ENCODE results near the gene KCNK2.

The KCNK2 gene, protein sequence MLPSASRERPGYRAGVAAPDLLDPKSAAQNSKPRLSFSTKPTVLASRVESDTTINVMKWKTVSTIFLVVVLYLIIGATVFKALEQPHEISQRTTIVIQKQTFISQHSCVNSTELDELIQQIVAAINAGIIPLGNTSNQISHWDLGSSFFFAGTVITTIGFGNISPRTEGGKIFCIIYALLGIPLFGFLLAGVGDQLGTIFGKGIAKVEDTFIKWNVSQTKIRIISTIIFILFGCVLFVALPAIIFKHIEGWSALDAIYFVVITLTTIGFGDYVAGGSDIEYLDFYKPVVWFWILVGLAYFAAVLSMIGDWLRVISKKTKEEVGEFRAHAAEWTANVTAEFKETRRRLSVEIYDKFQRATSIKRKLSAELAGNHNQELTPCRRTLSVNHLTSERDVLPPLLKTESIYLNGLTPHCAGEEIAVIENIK

DNA sequence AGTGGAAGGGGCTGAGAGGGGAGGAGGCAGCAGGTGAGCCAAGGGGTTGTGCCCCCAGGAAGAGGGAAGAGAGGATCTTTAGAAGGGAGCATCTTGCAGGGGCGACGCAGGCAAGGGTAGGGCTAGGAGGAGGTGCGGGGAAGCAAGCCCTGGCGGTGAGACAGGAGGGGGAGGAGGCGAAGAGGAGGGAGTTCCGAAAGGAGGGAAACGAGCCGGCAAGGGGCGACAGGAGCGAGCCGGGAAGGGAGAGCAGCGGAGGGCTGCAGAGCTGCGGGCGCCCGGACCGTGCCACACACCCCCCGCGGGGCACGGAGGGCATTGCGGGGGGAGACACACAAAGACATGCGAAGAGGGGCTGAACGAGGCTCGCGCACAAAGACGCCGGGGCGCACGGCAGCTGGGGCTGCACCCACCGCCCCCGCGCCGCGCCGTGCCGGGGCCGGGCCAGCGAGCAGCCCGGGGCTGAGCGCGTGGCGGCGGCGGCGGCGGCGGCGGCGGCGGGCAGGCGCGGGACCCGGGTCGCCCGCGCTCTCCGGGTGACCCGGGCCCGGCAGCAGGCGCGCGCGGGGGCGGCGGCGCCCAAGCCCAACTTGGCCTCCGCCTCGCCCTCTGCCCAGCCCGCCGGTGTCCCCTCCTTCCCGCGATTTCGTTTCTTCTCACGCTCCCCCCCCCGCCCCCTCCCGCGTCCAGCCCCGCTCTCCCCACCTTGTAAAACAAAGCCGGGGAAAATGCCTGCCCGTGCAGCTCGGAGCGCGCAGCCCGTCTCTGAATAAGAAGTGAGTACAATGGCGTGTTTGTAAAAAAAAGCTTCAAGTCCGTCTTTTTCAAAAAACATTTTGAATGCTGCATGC, at the start of gene KCNK2:
KCNK2 (plus strand) TSS at position 206 of the 851 bp plus-strand sequence. CDS start 649 bp downstream, outside the sequence.
- peak; percentile 49 for DNase-seq (ENCODE audit: low spot score)

DNA sequence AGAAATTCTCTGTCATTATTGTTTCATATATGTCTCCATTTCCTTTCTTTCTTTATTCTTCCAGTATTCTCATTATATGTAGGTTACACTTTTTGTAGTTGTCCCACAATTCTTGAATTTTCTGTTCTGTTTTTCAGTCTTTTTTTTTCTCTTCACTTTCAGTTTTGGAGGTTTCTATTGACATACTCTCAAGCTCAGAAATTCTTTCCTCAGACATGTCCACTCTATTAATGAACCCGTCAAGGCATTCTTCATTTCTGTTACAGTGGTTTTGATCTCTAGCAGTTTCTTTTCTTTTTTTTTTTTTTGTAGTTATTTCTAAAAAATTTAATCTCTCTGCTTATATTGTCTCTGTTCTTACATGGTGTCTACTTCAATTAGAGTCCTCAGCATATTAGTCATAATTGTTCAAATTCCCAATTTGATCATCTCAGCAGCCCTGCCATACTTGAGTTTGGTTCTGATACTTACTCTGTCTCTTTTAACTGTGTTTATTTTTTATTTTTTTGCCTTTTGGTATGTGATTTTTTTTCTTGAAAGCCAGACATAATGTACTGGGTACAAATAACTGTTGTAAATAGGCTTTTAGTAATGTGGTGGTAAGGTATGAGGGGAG, 49.5 kb upstream of the KCNK2 start:
- no peak for DNase-seq (ENCODE audit: low spot score)

DNA sequence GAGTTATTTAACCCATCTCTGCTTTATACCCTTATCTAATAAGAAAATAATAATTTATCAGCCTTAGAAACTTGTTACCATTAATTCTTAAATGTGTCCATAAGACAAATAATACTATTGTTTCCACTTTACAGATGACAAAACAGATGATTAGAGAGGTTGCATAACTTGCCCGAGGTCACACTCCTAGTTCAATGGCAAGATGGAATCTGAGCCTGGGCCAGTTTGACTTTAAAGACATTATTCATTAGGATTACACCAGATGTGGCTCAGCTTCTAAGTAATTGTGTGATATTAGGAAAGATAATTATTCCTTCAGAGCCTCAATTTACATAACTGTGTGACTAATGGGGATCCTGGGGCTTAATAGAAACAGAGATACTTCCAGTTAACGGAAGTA, 42.3 kb upstream of the KCNK2 start:
- no peak for DNase-seq (ENCODE audit: low spot score)

DNA sequence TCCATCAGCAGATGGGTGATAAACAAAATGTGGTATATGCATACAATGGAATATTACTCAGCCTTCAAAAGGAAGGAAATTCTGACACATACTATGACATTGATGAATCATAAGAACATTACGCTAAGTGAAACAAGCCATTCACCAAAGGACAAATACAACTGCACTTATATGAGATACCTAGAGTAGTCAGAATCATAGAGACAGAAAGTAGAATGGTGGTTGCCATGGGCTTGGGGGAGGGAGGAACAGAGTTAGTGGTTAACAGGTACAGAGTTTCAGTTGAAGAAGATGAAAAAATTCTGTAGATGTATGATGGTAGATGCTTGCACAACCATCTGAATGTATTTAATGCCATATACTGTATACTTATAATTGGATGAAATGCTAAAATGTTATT, 39.1 kb upstream of the KCNK2 start:
- no peak for DNase-seq (ENCODE audit: low spot score)

DNA sequence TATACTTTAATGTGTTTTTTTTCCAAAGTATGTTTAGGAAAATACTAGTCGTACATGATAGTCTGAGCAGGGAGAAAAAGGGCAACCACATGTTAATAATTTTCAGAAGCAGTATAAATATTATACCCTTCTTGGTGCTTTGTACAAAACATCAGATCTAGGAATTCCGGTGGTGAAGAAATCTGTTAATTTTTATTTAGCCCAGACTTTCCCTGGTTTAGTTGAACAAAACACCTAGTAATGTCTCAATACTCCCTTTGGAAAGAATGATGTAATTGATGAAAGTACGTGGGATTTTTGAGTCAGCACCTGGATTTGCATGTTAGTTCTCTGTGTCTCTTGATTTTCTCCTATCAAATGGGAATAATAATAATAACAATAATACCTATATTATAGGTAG, 38.4 kb upstream of the KCNK2 start:
- DNase-seq (ENCODE audit: low spot score): no peak

DNA sequence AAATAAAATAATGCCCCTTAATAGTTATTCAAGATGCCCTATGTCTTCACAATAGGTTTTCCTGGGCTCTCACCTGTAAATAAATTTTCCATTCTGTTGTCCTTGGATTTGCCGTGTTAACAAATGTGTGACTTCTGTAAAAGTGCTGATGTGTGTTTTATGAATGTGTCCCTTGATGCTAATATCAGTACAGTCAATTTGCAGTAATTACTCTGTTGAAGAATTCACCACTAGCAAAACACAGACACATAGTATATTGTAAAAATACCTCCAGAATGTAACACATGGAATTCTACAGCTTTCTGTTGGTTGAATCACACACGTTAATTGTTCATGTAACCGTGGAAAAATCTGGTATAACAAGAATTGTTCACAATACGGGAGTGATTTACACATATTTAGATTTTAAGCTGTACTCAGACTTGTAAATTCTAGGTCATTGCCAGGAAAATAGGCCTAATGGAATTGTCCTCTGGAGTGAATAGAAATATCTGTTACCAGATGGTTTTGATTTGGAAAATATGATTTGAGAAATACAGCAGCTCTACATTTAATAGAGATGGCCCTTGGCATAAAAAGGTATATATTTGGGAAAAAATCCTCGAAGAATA, 36.7 kb upstream of the KCNK2 start:
- no peak for DNase-seq (ENCODE audit: low spot score)

DNA sequence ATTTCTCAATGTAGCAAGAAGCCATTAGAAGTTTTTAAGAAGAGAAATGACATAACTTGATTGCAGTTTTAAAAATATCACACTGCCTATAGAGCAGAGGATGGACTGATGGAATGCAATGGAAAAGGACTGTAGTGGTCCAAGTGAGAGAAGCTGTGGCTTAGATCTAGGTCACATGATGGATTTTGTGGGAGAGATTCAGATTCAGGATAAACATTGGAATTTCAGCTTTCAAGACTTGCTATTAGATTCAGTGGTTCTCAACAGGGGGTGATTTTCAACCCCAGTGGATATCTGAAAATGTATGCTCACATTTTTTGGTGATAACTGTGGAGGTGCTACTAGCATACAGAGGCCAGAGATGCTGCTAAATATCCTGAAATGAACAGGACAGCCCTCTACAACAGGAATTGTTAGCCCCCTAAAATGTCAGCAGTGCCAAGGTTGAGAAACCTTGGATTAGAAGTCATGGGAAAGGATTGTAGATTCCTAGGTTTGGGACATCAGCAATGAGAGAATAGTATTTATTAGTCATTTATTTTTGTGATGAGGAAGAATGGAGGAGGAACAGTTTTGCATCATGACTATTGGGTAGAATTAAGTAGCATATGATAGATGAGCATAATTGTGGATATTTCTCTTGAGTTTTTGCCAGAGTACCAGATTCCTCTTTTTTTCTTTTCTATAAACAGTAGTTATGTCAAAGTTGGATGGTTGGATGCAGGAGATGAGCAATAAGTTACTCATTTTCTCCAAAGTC, 30.1 kb upstream of the KCNK2 start:
- no peak for DNase-seq (ENCODE audit: low spot score)

DNA sequence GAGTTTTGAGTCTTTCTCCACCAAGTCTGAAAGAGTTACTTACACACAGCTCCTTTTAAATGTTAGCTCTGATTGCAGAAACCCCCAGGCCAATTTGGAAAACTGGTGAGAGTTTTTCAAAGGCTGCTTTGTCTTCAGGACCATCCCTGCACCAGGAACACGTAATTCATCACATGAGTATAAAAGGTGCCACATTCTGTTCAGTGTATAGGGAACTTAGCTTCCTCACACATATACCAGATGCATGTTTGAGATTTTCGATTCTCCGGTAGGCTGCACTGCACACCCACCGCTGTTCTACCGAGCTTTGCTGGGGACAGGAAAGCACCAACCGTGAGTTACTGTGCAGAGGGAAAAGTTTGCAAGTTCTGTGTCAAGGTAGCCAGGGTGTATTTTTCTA, 28.3 kb upstream of the KCNK2 start:
- no peak for DNase-seq (ENCODE audit: low spot score)

DNA sequence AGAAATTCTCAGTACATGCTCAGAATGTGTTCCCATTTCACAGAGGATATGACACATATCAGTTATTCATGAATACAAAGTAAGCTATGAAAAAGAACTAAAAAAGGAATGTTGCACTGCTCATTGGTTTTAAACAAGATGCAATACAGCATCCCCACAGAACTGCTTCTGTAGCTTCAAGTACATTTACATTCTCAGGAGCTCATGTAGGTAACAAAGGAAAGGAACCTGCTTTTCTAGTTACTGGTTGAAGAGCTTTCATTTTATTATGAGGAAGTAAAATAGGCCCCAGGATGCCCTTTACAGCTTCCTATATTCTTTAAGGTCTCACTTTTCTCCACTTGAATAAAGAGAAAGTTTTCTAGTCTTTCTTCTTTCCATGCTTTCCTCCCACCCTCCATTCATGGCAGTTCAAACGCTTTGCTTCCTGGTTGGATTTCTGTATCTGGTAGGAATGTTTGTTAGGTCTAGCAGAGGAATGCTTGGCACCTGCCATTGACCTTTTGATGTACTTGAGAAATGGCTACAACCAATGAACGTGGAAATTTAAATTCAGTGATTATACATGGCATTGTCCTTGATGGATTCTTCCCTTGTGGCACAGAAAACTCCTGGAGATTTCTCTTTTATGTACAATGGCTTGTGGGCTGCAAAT, 27.1 kb upstream of the KCNK2 start:
- DNase-seq (ENCODE audit: low spot score): no peak

DNA sequence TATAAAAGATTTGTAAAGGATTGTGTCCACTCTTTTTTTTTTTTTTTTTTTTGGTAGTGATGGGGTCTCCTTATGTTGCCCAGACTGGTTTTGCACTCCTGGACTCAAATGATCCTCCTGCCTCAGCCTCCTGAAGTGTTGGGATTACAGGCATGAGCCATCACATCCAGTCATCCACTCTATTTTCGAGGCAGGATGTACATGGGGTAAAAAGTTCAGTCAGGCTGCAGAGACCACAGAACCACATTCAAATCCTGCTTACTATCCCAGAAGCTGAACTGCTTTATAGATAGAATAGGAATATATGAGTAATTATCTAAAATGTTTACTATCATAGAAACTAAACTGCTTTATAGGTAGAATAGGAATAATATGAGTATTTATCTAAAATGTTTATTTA, 26.0 kb upstream of the KCNK2 start:
- DNase-seq (ENCODE audit: low spot score): no peak

DNA sequence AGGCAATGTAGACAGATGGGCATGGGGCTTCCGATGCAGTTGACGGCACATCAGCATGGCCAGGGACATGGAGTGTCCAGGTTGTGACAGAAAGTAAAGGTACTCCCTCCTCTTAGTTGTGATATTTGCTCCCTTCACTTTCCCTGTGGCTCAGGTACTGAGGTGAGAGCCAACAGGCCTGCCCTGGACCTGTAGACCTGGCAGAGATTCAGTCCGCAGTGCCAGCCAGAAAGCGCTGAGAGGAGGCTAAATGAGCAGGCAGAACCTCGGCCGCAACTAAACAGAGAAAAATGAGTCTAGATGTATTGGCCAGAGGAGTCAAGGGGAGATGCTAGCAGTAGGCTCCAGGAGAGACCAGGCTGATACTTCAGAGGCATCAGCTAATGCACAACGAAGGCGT, 22.6 kb upstream of the KCNK2 start:
- no peak for DNase-seq (ENCODE audit: low spot score)

DNA sequence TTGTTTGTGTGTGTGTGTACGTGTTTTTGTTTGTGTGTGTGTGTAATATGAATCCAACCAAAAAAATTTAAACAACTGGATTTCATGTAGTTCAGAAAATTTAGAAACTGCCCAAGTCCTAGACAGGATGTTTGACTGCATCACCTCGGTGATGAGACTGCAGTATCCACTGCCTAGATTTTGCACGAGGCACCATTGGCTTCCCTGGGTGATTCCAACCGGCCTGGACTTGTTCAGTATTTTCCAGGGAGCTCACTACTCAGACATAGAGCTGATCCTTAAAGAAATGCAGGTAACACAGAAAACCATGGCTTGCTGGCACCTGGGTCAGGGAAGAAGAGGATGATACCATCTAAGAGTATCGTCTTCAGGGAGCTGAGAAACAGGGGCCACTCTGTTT, 18.2 kb upstream of the KCNK2 start:
- DNase-seq (ENCODE audit: low spot score): no peak

DNA sequence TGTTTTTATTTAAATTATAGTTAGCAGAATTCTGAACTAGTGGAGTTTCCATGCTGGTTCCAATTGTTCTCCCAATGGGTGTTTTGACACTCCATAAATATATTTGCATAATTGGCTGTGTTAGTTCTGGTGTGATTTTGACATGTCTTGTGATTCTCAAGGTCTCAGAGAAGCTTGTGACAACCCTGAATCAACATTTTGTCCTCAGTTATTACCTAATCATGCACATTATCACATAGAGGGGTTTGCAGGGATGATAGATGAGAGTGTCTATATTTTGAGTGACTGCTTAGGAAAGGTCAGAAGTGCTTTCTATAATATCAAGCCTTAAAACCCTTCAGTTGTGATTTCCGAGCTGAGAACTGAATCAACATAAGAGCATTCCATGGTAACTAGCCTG, 11.5 kb upstream of the KCNK2 start:
- DNase-seq (ENCODE audit: low spot score): no peak

DNA sequence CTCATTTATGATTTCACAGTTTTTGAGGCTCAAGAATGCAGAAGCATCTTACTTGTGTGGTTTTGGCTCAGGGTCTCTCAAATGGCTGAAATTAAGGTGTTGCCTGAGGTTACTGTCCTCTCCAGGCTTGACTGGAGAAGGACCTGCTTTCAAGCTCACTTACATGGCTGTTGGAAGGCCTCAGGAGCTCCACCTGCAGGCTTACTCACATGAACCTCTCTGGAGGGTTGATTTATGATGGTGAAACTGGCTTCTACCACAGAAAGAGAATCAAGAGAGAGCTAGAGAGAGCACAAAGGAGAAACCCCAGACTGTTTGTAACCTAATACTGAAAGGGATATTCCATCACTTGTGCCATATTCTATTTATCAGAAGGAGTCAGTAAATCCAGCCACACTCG, 6.2 kb upstream of the KCNK2 start:
- no peak for DNase-seq (ENCODE audit: low spot score)

DNA sequence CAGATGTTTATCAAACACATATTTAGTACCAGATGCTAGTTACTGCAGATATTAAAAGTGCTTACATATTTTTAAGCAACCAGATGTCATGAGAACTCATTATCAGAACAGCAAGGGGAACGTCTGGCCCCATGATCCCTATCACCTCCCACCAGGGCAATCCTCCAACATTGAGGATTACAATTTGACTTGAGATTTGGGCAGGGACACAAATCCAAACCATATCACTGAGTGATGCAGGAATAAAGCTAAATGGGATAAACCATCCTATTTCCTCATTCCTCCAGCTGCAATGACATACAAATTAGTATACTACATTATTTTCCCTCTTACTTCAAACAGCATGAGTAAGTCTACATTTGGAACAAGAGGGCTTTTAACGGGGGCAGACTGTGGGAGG, 3.1 kb upstream of the KCNK2 start:
- DNase-seq (ENCODE audit: low spot score): no peak

DNA sequence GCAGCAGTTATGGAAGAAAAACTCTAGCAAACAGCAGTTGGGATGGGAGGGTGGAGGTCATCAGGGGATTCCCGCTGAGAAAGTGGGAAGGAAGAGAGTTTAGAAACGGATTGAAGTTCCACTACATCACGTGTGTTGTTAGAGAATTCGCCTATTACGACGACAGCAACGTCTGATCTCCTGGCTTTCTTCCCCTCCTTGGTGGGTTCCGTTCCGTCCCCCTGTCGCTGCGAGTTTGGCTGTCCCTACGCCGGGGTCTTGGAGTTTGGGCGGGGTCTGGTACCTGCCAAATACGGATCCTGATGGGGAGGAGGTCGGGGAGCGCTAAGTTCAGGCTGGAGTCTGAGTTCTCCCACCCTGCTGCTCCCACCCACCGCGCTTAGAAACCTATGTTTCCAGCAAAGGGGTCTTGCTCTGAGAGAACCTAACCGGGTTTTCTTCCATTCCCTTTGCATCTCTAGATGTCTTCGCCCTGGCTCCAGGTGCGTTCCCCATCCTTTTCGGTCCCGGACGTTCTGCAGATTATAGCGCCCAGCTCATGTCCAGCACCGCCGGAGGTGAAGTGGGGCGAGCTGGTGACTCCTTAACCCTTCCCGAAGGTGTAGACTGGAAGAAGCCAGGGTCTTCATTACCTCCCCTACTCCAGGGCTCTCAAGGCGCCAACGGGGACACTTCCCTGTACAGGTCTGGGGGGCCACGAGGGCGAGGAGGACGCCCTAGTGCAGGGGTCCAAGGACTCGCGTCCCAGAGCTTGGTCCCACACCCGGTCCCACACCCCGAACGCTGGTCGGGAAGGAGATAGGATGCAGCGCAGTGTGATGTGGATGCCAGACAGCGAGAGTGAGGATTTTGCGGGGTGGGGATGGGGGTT, 641 bp upstream of the KCNK2 start:
- no peak for DNase-seq (ENCODE audit: low spot score)

DNA sequence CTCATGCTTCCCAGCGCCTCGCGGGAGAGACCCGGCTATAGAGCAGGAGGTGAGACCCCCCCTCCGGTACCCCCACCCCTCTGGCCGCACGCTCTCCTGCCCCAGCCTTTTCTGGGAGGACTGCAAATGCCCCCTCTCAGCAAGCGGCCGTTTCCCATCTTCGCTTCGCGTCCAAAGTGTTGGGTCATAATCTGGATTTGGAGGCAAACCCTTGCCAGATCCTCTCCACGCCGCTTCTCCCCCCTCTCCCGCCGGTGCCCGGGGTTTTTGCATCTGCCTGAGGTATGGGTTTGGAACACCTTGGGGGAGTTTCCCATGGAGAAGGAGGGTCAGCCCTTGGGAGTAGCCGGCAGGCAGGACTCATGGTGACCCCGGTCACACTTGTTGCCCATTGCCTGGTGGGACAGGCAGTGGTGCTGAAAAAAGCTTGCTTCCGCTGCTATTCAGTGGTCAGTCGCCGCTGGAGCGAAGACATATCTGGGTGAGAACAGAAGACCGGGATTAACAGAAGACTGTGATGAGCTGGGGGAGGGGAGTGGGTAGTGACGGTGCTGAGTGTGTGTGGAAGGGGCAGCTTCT, 935 bp downstream of the KCNK2 start:
- DNase-seq (ENCODE audit: low spot score): peak; percentile 35

DNA sequence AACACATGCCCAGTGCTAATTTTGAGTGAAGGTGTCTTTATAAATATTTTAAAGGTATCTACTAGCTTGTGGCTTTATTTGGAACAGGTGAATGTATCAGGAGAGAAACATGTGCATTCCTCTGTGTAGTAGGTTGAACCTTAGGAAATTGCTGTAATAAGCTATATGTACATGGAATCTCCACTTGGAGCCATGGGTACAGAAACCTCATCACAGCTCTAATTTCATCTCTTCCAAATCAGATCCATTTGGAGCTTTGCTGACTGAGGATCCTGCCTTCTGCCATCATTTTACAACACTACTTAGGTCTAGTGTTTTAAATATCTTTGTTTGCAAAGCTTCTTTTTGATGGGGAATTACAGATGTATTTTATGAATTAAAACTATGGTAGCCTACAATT, 2.1 kb downstream of the KCNK2 start:
- DNase-seq (ENCODE audit: low spot score): no peak

DNA sequence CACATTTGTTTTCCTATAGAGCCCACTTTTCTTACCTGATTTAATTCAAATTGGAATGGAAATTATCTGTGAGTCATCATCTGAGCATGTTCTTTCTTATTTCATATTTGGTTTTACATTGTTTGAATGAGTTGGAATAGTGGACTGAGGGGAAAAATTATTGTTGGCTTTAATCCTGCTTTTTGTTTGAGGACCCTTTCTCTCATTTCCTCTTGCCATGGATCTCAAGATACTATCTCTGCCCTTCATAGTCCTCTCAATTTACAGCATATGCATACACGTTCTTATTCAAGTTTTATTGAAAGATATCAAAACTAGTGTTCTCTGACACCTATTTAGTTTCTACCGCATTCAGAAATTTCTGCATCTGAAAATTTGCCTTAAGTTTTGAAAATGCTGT, 5.1 kb downstream of the KCNK2 start:
- DNase-seq (ENCODE audit: low spot score): no peak

DNA sequence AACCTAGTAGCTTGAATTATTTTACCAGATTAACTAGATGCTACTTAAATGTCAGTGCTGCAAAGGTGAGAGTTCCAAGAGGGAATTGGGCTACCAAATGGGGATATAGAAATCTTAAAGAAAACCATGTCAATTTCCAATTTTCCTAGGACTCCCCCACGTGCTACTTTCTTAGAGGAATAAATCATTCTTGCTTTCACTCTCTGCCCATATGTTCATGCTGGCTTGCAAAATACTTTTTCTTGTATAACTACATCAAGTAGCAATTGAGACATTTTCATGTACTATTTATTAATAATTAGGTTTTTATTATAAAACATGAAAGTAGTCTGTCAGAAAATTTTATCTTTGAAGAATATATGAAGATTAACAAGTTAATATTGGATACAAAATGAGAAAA, 11.8 kb downstream of the KCNK2 start:
- DNase-seq (ENCODE audit: low spot score): no peak
